HL-60 (cell line): ENCODE results near the gene YWHAE.

Experiments used
- CTCF ChIP-seq: IDR thresholded peaks from one replicate; pipeline ENCODE4 v1.5.1; 2011; ENCODE audit warnings: low read length, control low read depth, inconsistent platforms; ENCODE audit not compliant: insufficient read depth
- POLR2AphosphoS5 ChIP-seq: IDR thresholded peaks from 2 replicates; pipeline ENCODE4 v1.6.1; 2012; ENCODE audit warnings: low read depth

- no peak for TF ChIP-seq CTCF
- TF ChIP-seq POLR2AphosphoS5 = no peak
These were observed 20.7 kb downstream of the YWHAE start for GRCh38 chr17:1379208-1379929.
